SU-DHL-6 (cell line): ENCODE results near the gene S100B.

Experiments
- H2AFZ ChIP-seq: fragments of 200-600 bp; sonication (generic); 2 replicates; pipeline ENCODE4 v1.6.1; 2014; ENCODE audit warnings: low read depth, mild to moderate bottlenecking, moderate library complexity, mixed read lengths, antibody characterized with exemption, low read length; ENCODE audit not compliant: severe bottlenecking
- H3F3A ChIP-seq: fragments of 200-600 bp; shearing (Covaris generic); 2 replicates; pipeline ENCODE4 v1.6.0; 2016; ENCODE audit warnings: antibody characterized with exemption, mild to moderate bottlenecking; ENCODE audit not compliant: insufficient read depth
- H3K27ac ChIP-seq: fragments of 200-600 bp; sonication (generic); 2 replicates; pipeline ENCODE4 v1.5.1; 2016; ENCODE audit warnings: low read depth, mild to moderate bottlenecking, low read length, moderate library complexity, mixed read lengths
- H3K27me3 ChIP-seq: fragments of 200-600 bp; sonication (generic), shearing (Covaris generic); 2 replicates; pipeline ENCODE4 v1.6.0; 2014; ENCODE audit warnings: mild to moderate bottlenecking, low read length
- H3K36me3 ChIP-seq: fragments of 200-600 bp; sonication (generic); 2 replicates; pipeline ENCODE4 v1.6.1; 2014; ENCODE audit warnings: mild to moderate bottlenecking, low read length, mixed read lengths
- H3K4me2 ChIP-seq: fragments of 300-600, 200-600 bp; shearing (Covaris generic), sonication (generic); 2 replicates; pipeline ENCODE4 v1.6.0; 2014; ENCODE audit warnings: low read length, low read depth, mild to moderate bottlenecking; ENCODE audit not compliant: poor library complexity, severe bottlenecking
- H3K4me3 ChIP-seq: fragments of 200-600 bp; sonication (generic); 2 replicates; pipeline ENCODE4 v1.5.1; 2014; ENCODE audit warnings: antibody characterized with exemption, low read length, mild to moderate bottlenecking, mixed read lengths; ENCODE audit not compliant: insufficient read depth, poor library complexity, severe bottlenecking
- H3K79me2 ChIP-seq: fragments of 200-600 bp; sonication (generic); 2 replicates; pipeline ENCODE4 v1.6.1; 2014; ENCODE audit warnings: mild to moderate bottlenecking, low read length, moderate library complexity; ENCODE audit not compliant: insufficient read depth
- H3K9ac ChIP-seq: fragments of 200-600 bp; sonication (generic); 2 replicates; pipeline ENCODE4 v1.7.0; 2014; ENCODE audit warnings: mild to moderate bottlenecking, low read length
- H3K9me2 ChIP-seq: fragments of 200-600 bp; sonication (generic); replicated peaks from 2 replicates; pipeline ENCODE4 v1.6.1; 2014; ENCODE audit warnings: low read length; ENCODE audit not compliant: insufficient read depth
- H3K9me3 ChIP-seq: fragments of 200-600 bp; sonication (generic); 2 replicates; pipeline ENCODE4 v1.6.1; 2014; ENCODE audit warnings: low read length, mixed read lengths; ENCODE audit not compliant: insufficient read depth
- H4K20me1 ChIP-seq: fragments of 200-600 bp; sonication (generic); 2 replicates; pipeline ENCODE4 v1.6.1; 2014; ENCODE audit warnings: low read depth, mild to moderate bottlenecking, antibody characterized with exemption, low read length, moderate library complexity, mixed read lengths
- CTCF ChIP-seq: fragments of 200-600 bp; sonication (generic); IDR thresholded peaks from one replicate; pipeline ENCODE4 v1.5.1; 2017; ENCODE audit warnings: antibody characterized with exemption, mild to moderate bottlenecking, low read length, moderate library complexity; ENCODE audit not compliant: insufficient read depth, poor library complexity, severe bottlenecking
- EZH2phosphoT487 ChIP-seq: fragments of 200-600 bp; sonication (generic), shearing (Covaris generic); conservative IDR thresholded peaks from 2 replicates; pipeline ENCODE4 v1.6.1; 2018; ENCODE audit warnings: mild to moderate bottlenecking, antibody characterized with exemption, low read length, moderate library complexity, mixed read lengths

The S100B gene

GRCh38 chr21:46557919-46558392, 46.9 kb downstream of the S100B start:
- no peak for TF ChIP-seq CTCF
- TF ChIP-seq EZH2phosphoT487 = no peak
- H3K27me3 ChIP-seq = no peaks in the 10 kb centered on the region
- no peaks in the 10 kb centered on the region for H3K9me3 ChIP-seq
- H3K4me3 ChIP-seq = no peak overlapping the region
- H3K9ac ChIP-seq = no peak overlapping the region
- H3K36me3 ChIP-seq = no peaks in the 10 kb centered on the region
- no peak overlapping the region for H2AFZ ChIP-seq
- H3F3A ChIP-seq = no peaks in the 10 kb centered on the region
- no peak overlapping the region for H3K27ac ChIP-seq
- H3K9me2 ChIP-seq = no peaks in the 10 kb centered on the region
- no peak overlapping the region for H3K4me2 ChIP-seq
- no peaks in the 10 kb centered on the region for H3K79me2 ChIP-seq
- H4K20me1 ChIP-seq = no peaks in the 10 kb centered on the region

GRCh38 chr21:46557469-46557868, 47.4 kb downstream of the S100B start:
- no peaks in the 10 kb centered on the region for H3K9me3 ChIP-seq
- H3K36me3 ChIP-seq = no peaks in the 10 kb centered on the region

GRCh38 chr21:46556802-46557201, 48.1 kb downstream of the S100B start:
- Histone ChIP-seq H3K79me2 (no peaks in the 10 kb centered on the region), H4K20me1 (no peaks in the 10 kb centered on the region), H3K9me2 (no peaks in the 10 kb centered on the region), H3F3A (no peaks in the 10 kb centered on the region), H3K27me3 (no peaks in the 10 kb centered on the region), H3K4me3 (no peak overlapping the region), H3K9ac (no peak overlapping the region), H3K27ac (no peak overlapping the region), H3K9me3 (no peaks in the 10 kb centered on the region), H3K4me2 (no peak overlapping the region), H3K36me3 (no peaks in the 10 kb centered on the region), H2AFZ (no peak overlapping the region)
- no peak for TF ChIP-seq CTCF
- no peak for TF ChIP-seq EZH2phosphoT487

More at GRCh38 chr21:46557469-46557868, 47.4 kb downstream of the S100B start:
- TF ChIP-seq EZH2phosphoT487 = no peak
- TF ChIP-seq CTCF = no peak
- no peak overlapping the region for H3K4me2 ChIP-seq
- H2AFZ ChIP-seq = no peak overlapping the region
- no peaks in the 10 kb centered on the region for H3K9me2 ChIP-seq
- H3K4me3 ChIP-seq = no peak overlapping the region
- H3K27me3 ChIP-seq = no peaks in the 10 kb centered on the region
- no peaks in the 10 kb centered on the region for H3K79me2 ChIP-seq
- H4K20me1 ChIP-seq = no peaks in the 10 kb centered on the region
- no peak overlapping the region for H3K27ac ChIP-seq
- no peak overlapping the region for H3K9ac ChIP-seq
- H3F3A ChIP-seq = no peaks in the 10 kb centered on the region
